ENCODE results near the gene SPCS3.

Gene SPCS3

DNA sequence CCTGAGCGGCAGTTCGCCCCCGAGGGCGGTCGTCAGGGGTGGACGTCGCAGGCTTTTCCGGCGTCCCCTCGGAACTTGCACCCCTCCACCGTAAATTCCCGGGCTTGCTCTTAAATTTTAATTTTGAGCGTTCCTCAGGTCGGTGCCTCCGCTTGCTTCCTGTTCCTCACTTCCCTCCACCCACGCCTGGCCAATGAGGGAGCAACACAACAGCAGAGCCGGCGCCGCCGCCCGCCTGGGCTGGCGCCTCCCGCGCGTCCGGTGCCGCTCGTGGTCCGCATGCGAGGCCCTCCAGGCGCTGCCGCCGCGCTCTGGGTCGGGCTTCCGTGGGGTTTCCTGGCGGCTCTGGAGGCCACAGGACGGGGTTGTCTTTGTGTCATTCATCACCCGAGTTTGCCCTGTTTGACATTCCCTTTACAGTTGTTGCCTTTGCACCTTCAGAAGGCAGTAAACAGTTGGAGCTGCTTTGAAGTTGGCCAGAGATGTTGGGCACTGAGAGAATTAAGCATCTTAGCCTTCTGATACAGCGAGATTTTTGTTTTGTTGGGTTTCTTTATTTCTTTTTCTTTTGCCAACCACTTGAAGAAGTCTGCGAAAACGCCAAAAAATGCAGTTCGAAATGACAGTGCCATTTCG is 692 bp downstream of the SPCS3 start:
- TF ChIP-seq GATA3 (IDR thresholded peaks at IDR 0.05; ENCODE audit: low read depth, low read length), result no peak

DNA sequence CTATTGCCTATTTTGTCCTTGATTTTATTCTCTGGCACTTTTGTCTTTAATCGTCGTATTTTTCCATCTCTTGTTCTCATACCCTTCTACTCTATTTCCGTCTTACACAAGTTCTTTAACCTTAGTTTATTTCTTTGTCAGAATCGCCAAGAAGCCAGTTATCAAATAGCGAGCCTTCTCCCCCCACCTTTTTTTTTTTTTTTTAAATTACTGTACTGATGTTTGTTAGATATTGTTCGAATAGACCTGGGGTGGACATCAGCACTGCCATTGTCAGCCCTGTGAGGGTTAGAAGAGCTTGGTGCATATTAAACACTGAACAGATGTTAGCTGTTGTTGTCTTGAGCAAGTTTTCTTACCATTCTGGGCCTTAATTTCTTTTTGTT is 1.2 kb downstream of the SPCS3 start:
- TF ChIP-seq GATA2 (IDR thresholded peaks at IDR 0.05; ENCODE audit: low read depth, low read length), result no peak
- TF ChIP-seq GATA3 (IDR thresholded peaks at IDR 0.05; ENCODE audit: low read depth, low read length), result no peak

GRCh38 chr4:176321589-176321988 is 1.8 kb downstream of the SPCS3 start:
- TF ChIP-seq GATA2 (IDR thresholded peaks at IDR 0.05; ENCODE audit: low read depth, low read length) (no peak), GATA3 (IDR thresholded peaks at IDR 0.05; ENCODE audit: low read depth, low read length) (no peak)

GRCh38 chr4:176323511-176324160 is 3.9 kb downstream of the SPCS3 start:
- no peak for TF ChIP-seq GATA3 (IDR thresholded peaks at IDR 0.05; ENCODE audit: low read depth, low read length)
- no peak for TF ChIP-seq GATA2 (IDR thresholded peaks at IDR 0.05; ENCODE audit: low read depth, low read length)

- TF ChIP-seq GATA3 (IDR thresholded peaks at IDR 0.05; ENCODE audit: low read depth, low read length) (no peak), GATA2 (IDR thresholded peaks at IDR 0.05; ENCODE audit: low read depth, low read length) (no peak)
These were observed 13.3 kb downstream of the SPCS3 start for GRCh38 chr4:176333076-176333475.

- TF ChIP-seq GATA3 (IDR thresholded peaks at IDR 0.05; ENCODE audit: low read depth, low read length) (no peak), GATA2 (IDR thresholded peaks at IDR 0.05; ENCODE audit: low read depth, low read length) (no peak)
These were observed 14.3 kb downstream of the SPCS3 start for GRCh38 chr4:176334066-176334465.

GRCh38 chr4:176335421-176335820 is 15.7 kb downstream of the SPCS3 start:
- TF ChIP-seq GATA2 (IDR thresholded peaks at IDR 0.05; ENCODE audit: low read depth, low read length) (no peak), GATA3 (IDR thresholded peaks at IDR 0.05; ENCODE audit: low read depth, low read length) (no peak)

GRCh38 chr4:176339936-176340761 is 20.4 kb downstream of the SPCS3 start:
- TF ChIP-seq GATA2 (IDR thresholded peaks at IDR 0.05; ENCODE audit: low read depth, low read length), result no peak
- no peak for TF ChIP-seq GATA3 (IDR thresholded peaks at IDR 0.05; ENCODE audit: low read depth, low read length)

GRCh38 chr4:176340871-176341685 is 21.3 kb downstream of the SPCS3 start:
- TF ChIP-seq GATA3 (IDR thresholded peaks at IDR 0.05; ENCODE audit: low read depth, low read length) (no peak), GATA2 (IDR thresholded peaks at IDR 0.05; ENCODE audit: low read depth, low read length) (no peak)

- TF ChIP-seq GATA3 (IDR thresholded peaks at IDR 0.05; ENCODE audit: low read depth, low read length) (no peak), GATA2 (IDR thresholded peaks at IDR 0.05; ENCODE audit: low read depth, low read length) (no peak)
These were observed 22.6 kb downstream of the SPCS3 start for GRCh38 chr4:176342384-176342783.

GRCh38 chr4:176343286-176343685 is 23.5 kb downstream of the SPCS3 start:
- TF ChIP-seq GATA3 (IDR thresholded peaks at IDR 0.05; ENCODE audit: low read depth, low read length), result no peak
- no peak for TF ChIP-seq GATA2 (IDR thresholded peaks at IDR 0.05; ENCODE audit: low read depth, low read length)

GRCh38 chr4:176350671-176351070 is 30.9 kb downstream of the SPCS3 start:
- no peak for TF ChIP-seq GATA3 (IDR thresholded peaks at IDR 0.05; ENCODE audit: low read depth, low read length)

DNA sequence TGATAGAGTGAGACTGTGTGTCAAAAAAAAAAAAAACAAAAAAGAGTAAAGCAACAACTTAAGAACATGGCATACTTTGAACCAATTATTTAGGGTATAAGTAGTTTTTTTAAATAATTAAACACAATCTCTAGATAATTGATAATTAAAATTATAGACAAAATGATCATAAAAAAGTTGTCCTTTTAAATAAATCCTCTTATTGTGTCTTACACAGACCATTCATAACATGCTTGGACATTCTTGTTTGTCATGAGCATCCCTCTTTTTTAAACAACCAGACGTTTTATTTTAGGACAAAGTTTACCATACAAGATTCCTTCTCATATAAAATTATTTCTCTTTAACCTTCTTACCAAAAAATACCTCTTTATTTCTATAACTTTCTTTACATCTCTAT is 35.1 kb downstream of the SPCS3 start:
- TF ChIP-seq GATA3 (IDR thresholded peaks at IDR 0.05; ENCODE audit: low read depth, low read length), result no peak

DNA sequence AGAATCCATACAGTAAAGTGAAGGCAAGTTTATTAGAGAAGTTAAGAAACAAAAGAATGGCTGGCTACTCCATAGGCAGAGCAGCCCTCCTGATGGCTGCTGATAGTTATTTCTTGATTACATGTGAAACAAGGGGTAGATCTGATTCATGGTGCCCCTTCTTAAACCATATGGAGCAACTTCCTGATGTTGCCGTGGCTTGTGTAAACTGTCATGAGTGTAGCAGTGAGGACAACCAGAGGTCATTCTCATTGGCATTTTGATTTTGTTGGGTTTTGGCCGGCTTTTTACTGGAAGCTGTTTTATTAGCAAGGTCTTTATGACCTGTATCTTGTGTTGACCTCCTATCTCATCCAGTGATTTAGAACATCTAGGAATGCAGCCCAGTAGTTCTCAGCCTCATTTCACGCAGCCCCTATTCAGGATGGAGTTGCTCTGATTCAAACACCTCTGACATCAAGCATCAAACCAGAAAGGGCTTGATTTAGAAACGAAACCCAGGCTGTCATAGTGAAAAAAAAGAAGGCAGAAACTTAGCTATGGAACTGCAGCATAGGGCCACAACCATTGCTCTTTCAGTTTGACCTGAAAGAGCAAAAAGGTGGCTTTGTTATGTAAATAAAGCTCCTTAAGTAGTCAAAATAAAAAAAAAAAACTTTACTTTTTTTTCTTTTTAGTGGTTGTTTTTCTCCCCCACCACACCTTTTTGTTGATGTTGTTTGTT is 37.8 kb downstream of the SPCS3 start:
- no peak for TF ChIP-seq GATA3 (IDR thresholded peaks at IDR 0.05; ENCODE audit: low read depth, low read length)
- TF ChIP-seq GATA2 (IDR thresholded peaks at IDR 0.05; ENCODE audit: low read depth, low read length), result no peak

Data from SH-SY5Y (cell line).